A673 (cell line): Measurements from ENCODE around the gene CES3.

Source experiments
- CTCF ChIP-seq: fragments of 300-800, 200-600 bp; sonication (generic); conservative IDR thresholded peaks from 2 replicates; pipeline ENCODE4 v1.5.1; 2017; ENCODE audit warnings: low read depth, mild to moderate bottlenecking, antibody characterized with exemption, low read length, moderate library complexity, mixed read lengths
- EZH2 ChIP-seq: fragments of 200-600 bp; sonication (generic); IDR thresholded peaks from 2 replicates; pipeline ENCODE4 v1.6.1; 2017; ENCODE audit warnings: borderline replicate concordance, low read depth, mild to moderate bottlenecking, mixed read lengths, antibody characterized with exemption, low read length; ENCODE audit not compliant: poor library complexity, severe bottlenecking

- TF ChIP-seq EZH2 (no peak), CTCF (no peak)
These were observed 47.4 kb upstream of the CES3 start for GRCh38 chr16:66913711-66914110.
